A673 (cell line): ENCODE data around the gene CNN2.

Experiments
- EZH2 ChIP-seq: fragments of 200-600 bp; sonication (generic); IDR thresholded peaks from 2 replicates; pipeline ENCODE4 v1.6.1; 2017; ENCODE audit warnings: borderline replicate concordance, low read depth, mild to moderate bottlenecking, mixed read lengths, antibody characterized with exemption, low read length; ENCODE audit not compliant: poor library complexity, severe bottlenecking
- TF ChIP-seq, protein P1 (sequence below): fragments of 300-800, 200-600 bp; sonication (generic); conservative IDR thresholded peaks from 2 replicates; pipeline ENCODE4 v1.5.1; 2017; ENCODE audit warnings: low read depth, mild to moderate bottlenecking, antibody characterized with exemption, low read length, moderate library complexity, mixed read lengths

DNA sequence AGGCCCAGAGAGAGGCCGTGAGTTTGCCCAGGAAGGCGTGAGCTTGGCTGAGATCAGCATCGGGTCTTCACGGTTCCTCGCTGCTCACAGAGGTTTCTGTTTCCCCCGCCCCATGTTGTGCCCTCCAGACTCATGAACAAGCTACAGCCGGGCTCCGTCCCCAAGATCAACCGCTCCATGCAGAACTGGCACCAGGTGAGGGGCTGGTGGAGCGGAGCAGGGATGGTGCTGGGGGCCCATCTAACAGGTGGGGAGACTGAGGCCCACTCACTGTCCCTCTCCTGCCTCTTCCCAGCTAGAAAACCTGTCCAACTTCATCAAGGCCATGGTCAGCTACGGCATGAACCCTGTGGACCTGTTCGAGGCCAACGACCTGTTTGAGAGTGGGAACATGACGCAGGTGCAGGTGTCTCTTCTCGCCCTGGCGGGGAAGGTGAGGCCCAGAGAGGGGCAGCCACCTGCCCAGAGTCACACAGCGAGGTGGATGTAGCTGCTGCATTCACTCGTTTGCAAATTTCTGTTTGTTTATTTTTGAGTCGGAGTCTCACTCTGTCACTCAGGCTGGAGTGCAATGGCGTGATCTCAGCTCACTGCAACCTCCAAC is 6.0 kb downstream of the CNN2 start:
- TF ChIP-seq, protein P1, sequence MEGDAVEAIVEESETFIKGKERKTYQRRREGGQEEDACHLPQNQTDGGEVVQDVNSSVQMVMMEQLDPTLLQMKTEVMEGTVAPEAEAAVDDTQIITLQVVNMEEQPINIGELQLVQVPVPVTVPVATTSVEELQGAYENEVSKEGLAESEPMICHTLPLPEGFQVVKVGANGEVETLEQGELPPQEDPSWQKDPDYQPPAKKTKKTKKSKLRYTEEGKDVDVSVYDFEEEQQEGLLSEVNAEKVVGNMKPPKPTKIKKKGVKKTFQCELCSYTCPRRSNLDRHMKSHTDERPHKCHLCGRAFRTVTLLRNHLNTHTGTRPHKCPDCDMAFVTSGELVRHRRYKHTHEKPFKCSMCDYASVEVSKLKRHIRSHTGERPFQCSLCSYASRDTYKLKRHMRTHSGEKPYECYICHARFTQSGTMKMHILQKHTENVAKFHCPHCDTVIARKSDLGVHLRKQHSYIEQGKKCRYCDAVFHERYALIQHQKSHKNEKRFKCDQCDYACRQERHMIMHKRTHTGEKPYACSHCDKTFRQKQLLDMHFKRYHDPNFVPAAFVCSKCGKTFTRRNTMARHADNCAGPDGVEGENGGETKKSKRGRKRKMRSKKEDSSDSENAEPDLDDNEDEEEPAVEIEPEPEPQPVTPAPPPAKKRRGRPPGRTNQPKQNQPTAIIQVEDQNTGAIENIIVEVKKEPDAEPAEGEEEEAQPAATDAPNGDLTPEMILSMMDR: no peak
- TF ChIP-seq EZH2: no peak
